ENCODE results near the gene MYO1B.

MYO1B gene

GRCh38 chr2:191369034-191369433 lies 123.8 kb downstream of the MYO1B start:
- peak; percentile 28 for DNase-seq

- no peak for DNase-seq
Measured at GRCh38 chr2:191374366-191374765, 129.2 kb downstream of the MYO1B start.

GRCh38 chr2:191374939-191375338 lies 129.7 kb downstream of the MYO1B start:
- no peak for DNase-seq

GRCh38 chr2:191376981-191377629 lies 131.9 kb downstream of the MYO1B start:
- peak; percentile 64 for DNase-seq

GRCh38 chr2:191379375-191379774 lies 134.2 kb downstream of the MYO1B start:
- no peak for DNase-seq

GRCh38 chr2:191382801-191383200 lies 137.6 kb downstream of the MYO1B start:
- DNase-seq: no peak

- DNase-seq: no peak
Measured at GRCh38 chr2:191383486-191383885, 138.3 kb downstream of the MYO1B start.

- DNase-seq: no peak
Measured at GRCh38 chr2:191384829-191385228, 139.6 kb downstream of the MYO1B start.

- no peak for DNase-seq
Measured at GRCh38 chr2:191385416-191386160, 140.4 kb downstream of the MYO1B start.

- DNase-seq: no peak
Measured at GRCh38 chr2:191386938-191387536, 141.8 kb downstream of the MYO1B start.

- no peak for DNase-seq
Measured at GRCh38 chr2:191389288-191389687, 144.1 kb downstream of the MYO1B start.

GRCh38 chr2:191391171-191391570 lies 146.0 kb downstream of the MYO1B start:
- DNase-seq: no peak

- no peak for DNase-seq
Measured at GRCh38 chr2:191394043-191394442, 148.8 kb downstream of the MYO1B start.

- no peak for DNase-seq
Measured at GRCh38 chr2:191396794-191397193, 151.6 kb downstream of the MYO1B start.

GRCh38 chr2:191399601-191400000 lies 154.4 kb downstream of the MYO1B start:
- no peak for DNase-seq

- no peak for DNase-seq
Measured at GRCh38 chr2:191401287-191401686, 156.1 kb downstream of the MYO1B start.

GRCh38 chr2:191402966-191403565 lies 157.9 kb downstream of the MYO1B start:
- no peak for DNase-seq

GRCh38 chr2:191404568-191404991 lies 159.4 kb downstream of the MYO1B start:
- peak; percentile 81 for DNase-seq

GRCh38 chr2:191405546-191405945 lies 160.3 kb downstream of the MYO1B start:
- no peak for DNase-seq

- no peak for DNase-seq
Measured at GRCh38 chr2:191410646-191411436, 165.6 kb downstream of the MYO1B start.

GRCh38 chr2:191411472-191411871 lies 166.3 kb downstream of the MYO1B start:
- no peak for DNase-seq

GRCh38 chr2:191412353-191412752 lies 167.1 kb downstream of the MYO1B start:
- no peak for DNase-seq

GRCh38 chr2:191415101-191415500 lies 169.9 kb downstream of the MYO1B start:
- DNase-seq: no peak

All from hematopoietic multipotent progenitor cell treated with erythropoietin and hydrocortisone succinate and interleukin-3 and kit ligand, for 4 days (in vitro differentiated cells).